WERI-Rb-1 (cell line): Measurements from ENCODE around the gene NEK7.

Experiments used
- DNase-seq: peaks from one replicate; pipeline ENCODE4 v3.0.0-alpha.2; 2020
- H3K27ac ChIP-seq: fragments of 250-450 bp; sonication (Bioruptor Pico); 2 replicates; pipeline ENCODE4 v1.5.1; 2020; ENCODE audit warnings: mild to moderate bottlenecking, moderate library complexity
- H3K27me3 ChIP-seq: fragments of 250-450 bp; sonication (Bioruptor Pico); 2 replicates; pipeline ENCODE4 v1.5.1; 2021; ENCODE audit warnings: mild to moderate bottlenecking, low read depth, moderate library complexity; ENCODE audit not compliant: insufficient read depth, severe bottlenecking
- H3K36me3 ChIP-seq: fragments of 250-450 bp; sonication (Bioruptor Pico); 2 replicates; pipeline ENCODE4 v1.5.1; 2020; ENCODE audit warnings: mild to moderate bottlenecking, moderate library complexity
- H3K4me3 ChIP-seq: 2 replicates; pipeline ENCODE4 v1.5.1; 2011; ENCODE audit warnings: low read depth, mild to moderate bottlenecking, control low read depth, low read length
- H3K9me3 ChIP-seq: fragments of 250-450 bp; sonication (Bioruptor Pico); 2 replicates; pipeline ENCODE4 v1.5.1; 2021; ENCODE audit warnings: mild to moderate bottlenecking, moderate library complexity; ENCODE audit not compliant: severe bottlenecking
- CTCF ChIP-seq: IDR thresholded peaks from 2 replicates; pipeline ENCODE4 v1.5.1; 2011; ENCODE audit warnings: low read depth, mild to moderate bottlenecking, control low read depth, inconsistent platforms, low read length

NEK7 gene

GRCh38 chr1:198326232-198326631, 169.4 kb downstream of the NEK7 start:
- TF ChIP-seq CTCF: no peak
- DNase-seq: no peak
- no peaks in the 10 kb centered on the region for H3K27me3 ChIP-seq
- H3K4me3 ChIP-seq: no peak overlapping the region
- H3K9me3 ChIP-seq: no peaks in the 10 kb centered on the region
- no peaks in the 10 kb centered on the region for H3K36me3 ChIP-seq
- H3K27ac ChIP-seq: no peak overlapping the region

- TF ChIP-seq CTCF: no peak
- Histone ChIP-seq H3K36me3 (no peaks in the 10 kb centered on the region), H3K9me3 (no peaks in the 10 kb centered on the region), H3K4me3 (no peak overlapping the region), H3K27me3 (no peaks in the 10 kb centered on the region), H3K27ac (no peak overlapping the region)
- DNase-seq: no peak
These were observed 170.1 kb downstream of the NEK7 start for GRCh38 chr1:198326915-198327314.

- H3K36me3 ChIP-seq: no peaks in the 10 kb centered on the region
- no peak for DNase-seq
- no peak overlapping the region for H3K27ac ChIP-seq
- H3K9me3 ChIP-seq: no peaks in the 10 kb centered on the region
- no peaks in the 10 kb centered on the region for H3K27me3 ChIP-seq
- TF ChIP-seq CTCF: no peak
- no peak overlapping the region for H3K4me3 ChIP-seq
These were observed 171.7 kb downstream of the NEK7 start for GRCh38 chr1:198328458-198329032.

- Histone ChIP-seq H3K4me3 (no peak overlapping the region), H3K27ac (no peak overlapping the region), H3K27me3 (no peaks in the 10 kb centered on the region), H3K9me3 (no peaks in the 10 kb centered on the region), H3K36me3 (no peaks in the 10 kb centered on the region)
- TF ChIP-seq CTCF: no peak
- no peak for DNase-seq
These were observed 174.3 kb downstream of the NEK7 start for GRCh38 chr1:198330982-198331615.

- H3K36me3 ChIP-seq: no peaks in the 10 kb centered on the region
- no peak for TF ChIP-seq CTCF
- H3K9me3 ChIP-seq: no peaks in the 10 kb centered on the region
- H3K4me3 ChIP-seq: no peak overlapping the region
- no peak overlapping the region for H3K27ac ChIP-seq
- DNase-seq: no peak
- no peaks in the 10 kb centered on the region for H3K27me3 ChIP-seq
These were observed 176.9 kb downstream of the NEK7 start for GRCh38 chr1:198333744-198334143.

- H3K4me3 ChIP-seq: no peak overlapping the region
- no peaks in the 10 kb centered on the region for H3K36me3 ChIP-seq
- no peak overlapping the region for H3K27ac ChIP-seq
- no peak for TF ChIP-seq CTCF
- DNase-seq: no peak
- no peaks in the 10 kb centered on the region for H3K9me3 ChIP-seq
- H3K27me3 ChIP-seq: no peaks in the 10 kb centered on the region
These were observed 178.9 kb downstream of the NEK7 start for GRCh38 chr1:198335663-198336062.
